Colonic mucosa (tissue), 4 donors: ENCODE results near the gene FKBP2. TPM values are rescaled to one million over a fixed set of nuclear protein-coding genes. Genes with fewer than 3 reads are reported as not detected.

ENCODE experiments used
- DNase-seq: peaks from one replicate; pipeline ENCODE4 v3.0.0-alpha.2; 2020
- H3K27ac ChIP-seq: fragments of 200-600 bp; one replicate; pipeline ENCODE4 v1.8.0; 2021
- H3K27me3 ChIP-seq: fragments of 200-600 bp; one replicate; pipeline ENCODE4 v1.8.0; 2021
- H3K36me3 ChIP-seq: fragments of 200-600 bp; one replicate; pipeline ENCODE4 v1.8.0; 2021
- H3K4me1 ChIP-seq: fragments of 200-600 bp; one replicate; pipeline ENCODE4 v1.8.0; 2021; ENCODE audit warnings: mild to moderate bottlenecking
- H3K4me3 ChIP-seq: fragments of 200-600 bp; one replicate; pipeline ENCODE4 v1.8.0; 2021
- H3K9ac ChIP-seq, 2 donors: one replicate each; pipeline ENCODE4 v1.7.0; 2013; ENCODE audit warnings: control low read depth in 2 of 2, low read depth in 2 of 2, low read length in 2 of 2
- H3K9me3 ChIP-seq: fragments of 200-600 bp; one replicate; pipeline ENCODE4 v1.8.0; 2021
- CTCF ChIP-seq: fragments of 200-600 bp; IDR thresholded peaks from one replicate; pipeline ENCODE4 v1.8.0; 2022; ENCODE audit warnings: antibody characterized with exemption, mild to moderate bottlenecking
- intact Hi-C: fragments of 100-400 bp; cut with DNase I; formaldehyde crosslinking; loops from one replicate; pipeline ENCODE4 v1.14.1; 2022
- total RNA-seq, 2 donors: library from RNA; stranded (reverse); fragmentation: NEBNext Ultra II Directional in 1 of 2; extraction: Animal tissue kit (Norgen Biotek cat#: 25700) in 1 of 2; gene quantifications; one replicate each; pipeline ENCODE4 v1.2.1, GENCODE V29; 2021
- donor health status: healthy.
- donor health status: DM: no; HTN: no; CAD: no.
- donor health status: DM: no; HTN: no; CAD: no.

The FKBP2 gene
- total RNA-seq, 2 donors from 2014 or later = 71.7 to 104 TPM

GRCh38 chr11:64202992-64203391, 37.9 kb upstream of the FKBP2 start:
- no peak overlapping the region for H3K4me3 ChIP-seq
- peaks cover 17% of the 10 kb centered on the region for H3K4me1 ChIP-seq
- H3K36me3 ChIP-seq = peaks cover 27% of the 10 kb centered on the region
- H3K9ac ChIP-seq = no peak overlapping the region
- TF ChIP-seq CTCF = no peak
- H3K9me3 ChIP-seq = no peaks in the 10 kb centered on the region
- intact Hi-C loops = loop anchor here (5.0 kb wide), 1 partner anchor 99 kb away; the partner anchor contains the start of gene CATSPERZ
- no peak overlapping the region for H3K27ac ChIP-seq
- no peaks in the 10 kb centered on the region for H3K27me3 ChIP-seq
- DNase-seq = no peak

GRCh38 chr11:64203421-64204079, 37.3 kb upstream of the FKBP2 start:
- H3K4me3 ChIP-seq = no peak overlapping the region
- peaks cover 17% of the 10 kb centered on the region for H3K4me1 ChIP-seq
- no peak overlapping the region for H3K27ac ChIP-seq
- no peaks in the 10 kb centered on the region for H3K27me3 ChIP-seq
- peaks cover 27% of the 10 kb centered on the region for H3K36me3 ChIP-seq
- H3K9me3 ChIP-seq = no peaks in the 10 kb centered on the region
- intact Hi-C loops = loop anchor here (5.0 kb wide), 1 partner anchor 99 kb away; the partner anchor contains the start of gene CATSPERZ
- DNase-seq = no peak
- H3K9ac ChIP-seq = no peak overlapping the region
- TF ChIP-seq CTCF = no peak

DNA sequence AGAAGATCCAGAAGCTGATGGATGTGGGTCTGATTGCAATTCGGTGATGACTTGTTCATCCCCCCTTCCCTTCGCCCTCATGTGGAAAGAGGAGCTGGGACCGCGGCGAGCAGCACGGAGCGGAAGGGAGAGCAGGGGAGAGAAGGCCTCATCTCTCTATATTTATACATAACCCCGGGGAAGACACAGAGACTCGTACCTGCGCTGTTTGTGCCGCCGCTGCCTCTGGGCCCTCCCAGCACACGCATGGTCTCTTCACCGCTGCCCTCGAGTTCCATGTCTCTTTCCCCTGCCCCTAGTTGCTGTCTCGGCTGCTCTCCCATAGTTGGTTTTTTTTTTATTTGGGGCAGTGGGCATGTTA, 36.8 kb upstream of the FKBP2 start:
- no peak for DNase-seq
- intact Hi-C loops = loop anchor here (5.0 kb wide), 1 partner anchor 98 kb away; the partner anchor contains the start of gene CATSPERZ
- Histone ChIP-seq H3K27ac (no peak overlapping the region), H3K9me3 (no peaks in the 10 kb centered on the region), H3K4me3 (no peak overlapping the region), H3K36me3 (peaks cover 27% of the 10 kb centered on the region), H3K27me3 (no peaks in the 10 kb centered on the region), H3K4me1 (peaks cover 17% of the 10 kb centered on the region), H3K9ac (no peak overlapping the region)
- no peak for TF ChIP-seq CTCF

GRCh38 chr11:64204464-64204989, 36.4 kb upstream of the FKBP2 start:
- Histone ChIP-seq H3K36me3 (peaks cover 27% of the 10 kb centered on the region), H3K27ac (peak overlapping the region; percentile 85), H3K9me3 (no peaks in the 10 kb centered on the region), H3K4me3 (no peak overlapping the region), H3K27me3 (no peaks in the 10 kb centered on the region), H3K4me1 (peaks cover 17% of the 10 kb centered on the region), H3K9ac (no peak overlapping the region)
- intact Hi-C loops = loop anchor here (5.0 kb wide), 1 partner anchor 98 kb away; the partner anchor contains the start of gene CATSPERZ
- peak; percentile 74 for TF ChIP-seq CTCF
- peak; percentile 92 for DNase-seq

GRCh38 chr11:64206457-64207255, 34.2 kb upstream of the FKBP2 start, which contains the start of gene FERMT3:
Gene FERMT3, plus strand, starts transcription at chr11:64206721. Its CDS starts 644 bp downstream, at chr11:64207365.
- peaks cover 19% of the 10 kb centered on the region for H3K36me3 ChIP-seq

More at GRCh38 chr11:64206457-64207255, 34.2 kb upstream of the FKBP2 start, which contains the start of gene FERMT3:
- Histone ChIP-seq H3K4me1 (peaks cover 17% of the 10 kb centered on the region), H3K27ac (peak within 1 kb of the TSS; percentile 85), H3K9ac (peak within 1 kb of the TSS; percentile 76 to 97), H3K9me3 (no peaks in the 10 kb centered on the region), H3K27me3 (no peaks in the 10 kb centered on the region), H3K4me3 (peak within 1 kb of the TSS; percentile 49)
- intact Hi-C loops = no loop called here
- DNase-seq = peak; percentile 83
- TF ChIP-seq CTCF = no peak
